ENCODE data around the gene OSGIN1.

GRCh38 chr16:83972256-83973008 lies 19.4 kb downstream of the OSGIN1 start:
- TF ChIP-seq CTCF (IDR thresholded peaks at IDR 0.05) = no peak
- TF ChIP-seq POLR2A (IDR thresholded peaks at IDR 0.05) = no peak

Measured in stomach (tissue), 4 donors.